Mesodermal cell (in vitro differentiated cells): ENCODE measurements around the gene GRPEL2.

Experiments used
- H3K27ac ChIP-seq: 2 replicates; pipeline ENCODE4 v1.7.0; 2013; ENCODE audit warnings: mild to moderate bottlenecking, low read depth, low read length, moderate library complexity; ENCODE audit not compliant: severe bottlenecking
- H3K36me3 ChIP-seq: 2 replicates; pipeline ENCODE4 v1.7.1; 2013; ENCODE audit warnings: mild to moderate bottlenecking, low read length, moderate library complexity; ENCODE audit not compliant: control insufficient read depth, insufficient read depth
- H3K4me1 ChIP-seq: one replicate; pipeline ENCODE4 v1.7.1; 2013; ENCODE audit warnings: mild to moderate bottlenecking, low read length; ENCODE audit not compliant: insufficient read depth, control insufficient read depth, poor library complexity, severe bottlenecking
- H3K4me3 ChIP-seq: 2 replicates; pipeline ENCODE4 v1.7.0; 2013; ENCODE audit warnings: low read length, control low read depth, mild to moderate bottlenecking; ENCODE audit not compliant: insufficient read depth, poor library complexity, severe bottlenecking; ENCODE audit errors: extremely low read depth
- H3K9me3 ChIP-seq: 2 replicates; pipeline ENCODE4 v1.7.1; 2013; ENCODE audit warnings: mild to moderate bottlenecking, low read length, moderate library complexity; ENCODE audit not compliant: control insufficient read depth
- whole genome bisulfite sequencing, 2 experiments: methylation state at CpG; one replicate each; pipeline ENCODE4 v1.1.5; 2013; ENCODE audit warnings: missing lambda C conversion rate in 2 of 2; ENCODE audit not compliant: insufficient coverage in 2 of 2; 5-methylcytosine and 5-hydroxymethylcytosine counted together

Gene GRPEL2

DNA sequence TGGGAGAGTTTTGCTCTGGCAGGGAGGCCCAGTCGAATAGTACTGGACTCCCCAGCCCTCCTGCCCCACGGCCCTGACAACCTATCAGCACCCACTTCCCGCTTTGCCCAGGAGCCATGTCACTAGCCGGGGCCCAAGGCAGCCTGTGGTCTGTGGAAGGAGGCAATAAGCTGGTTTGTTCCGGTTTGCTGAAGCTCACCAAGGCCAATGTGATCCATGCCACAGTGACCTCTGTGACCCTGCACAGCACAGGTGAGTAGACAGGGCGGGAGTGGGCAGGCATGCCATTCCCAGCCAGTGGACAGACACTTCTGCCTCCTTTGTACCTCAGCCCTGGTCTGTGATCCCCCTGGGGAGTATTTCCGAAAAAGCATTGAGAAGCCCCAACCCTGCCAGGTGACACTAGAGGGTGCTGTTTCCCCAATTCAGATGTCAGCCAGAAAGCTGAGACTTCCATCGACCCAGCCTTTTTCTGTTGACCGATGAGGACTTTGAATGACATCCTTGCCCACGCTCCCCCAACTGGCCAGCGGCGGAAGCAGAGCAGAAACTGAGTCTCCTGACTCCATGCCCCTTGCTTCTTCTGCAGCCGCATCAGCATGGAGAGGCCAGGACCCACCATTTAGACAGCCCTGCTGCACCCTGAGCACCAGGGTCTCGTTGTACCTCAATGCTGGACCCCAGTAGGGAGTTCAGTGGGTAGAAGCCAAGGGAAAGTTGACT, 22.1 kb downstream of the GRPEL2 start:
- Histone ChIP-seq H3K9me3 (no peaks in the 10 kb centered on the region), H3K4me3 (no peak overlapping the region), H3K4me1 (peaks cover 3% of the 10 kb centered on the region), H3K27ac (no peak overlapping the region), H3K36me3 (no peaks in the 10 kb centered on the region)
- 29 to 33% methylated on average over 10 to 12 of the region's 14 CpGs for WGBS, 2 experiments

- Histone ChIP-seq H3K27ac (no peak overlapping the region), H3K9me3 (no peaks in the 10 kb centered on the region), H3K36me3 (no peaks in the 10 kb centered on the region), H3K4me1 (peaks cover 4% of the 10 kb centered on the region), H3K4me3 (no peak overlapping the region)
- 91 to 97% methylated on average over 19 of the region's 22 CpGs for WGBS, 2 experiments
Measured at GRCh38 chr5:149367972-149368645, 22.8 kb downstream of the GRPEL2 start.

GRCh38 chr5:149370878-149371277, 25.6 kb downstream of the GRPEL2 start:
- Histone ChIP-seq H3K4me1 (peaks cover 4% of the 10 kb centered on the region), H3K36me3 (no peaks in the 10 kb centered on the region)
- WGBS, 2 experiments: 60 to 86% methylated on average over 1 to 2 of the region's 2 CpGs

DNA sequence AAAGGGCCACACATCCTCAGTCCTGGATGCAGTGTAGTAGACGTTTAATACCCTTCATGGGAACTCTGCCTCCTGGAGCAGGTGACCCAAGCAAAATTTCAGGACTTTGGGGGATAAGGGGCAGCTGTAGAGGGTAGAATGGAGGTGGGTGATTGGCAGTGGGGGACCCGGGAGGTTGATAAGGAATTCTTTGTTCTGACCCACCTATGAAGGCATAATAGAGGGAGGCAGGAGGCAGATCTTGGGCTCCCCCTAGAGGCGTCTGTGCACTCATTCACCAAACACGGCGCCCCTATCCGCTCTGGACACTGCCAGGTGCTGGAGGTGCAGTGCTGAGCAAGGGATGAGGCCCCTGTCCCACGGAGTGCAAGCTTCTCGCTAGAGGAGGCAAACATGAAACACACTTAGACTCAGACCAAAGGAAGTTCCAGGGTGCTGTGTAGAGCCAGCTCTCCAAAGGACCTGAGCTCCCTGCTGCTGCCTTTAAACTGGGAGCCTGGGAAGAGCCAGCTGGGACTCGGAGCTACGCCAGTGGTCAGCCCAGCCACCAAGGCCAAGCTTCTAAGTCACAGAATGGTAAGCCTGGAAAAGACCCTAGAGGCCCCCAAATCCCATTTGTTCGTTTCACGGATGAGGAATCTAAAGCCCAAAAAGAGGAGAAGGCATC, 26.1 kb downstream of the GRPEL2 start:
- Histone ChIP-seq H3K27ac (no peak overlapping the region), H3K36me3 (no peaks in the 10 kb centered on the region), H3K4me3 (no peak overlapping the region), H3K9me3 (no peaks in the 10 kb centered on the region), H3K4me1 (peaks cover 4% of the 10 kb centered on the region)
- 53 to 60% methylated on average over 10 to 12 of the region's 12 CpGs for WGBS, 2 experiments

More at GRCh38 chr5:149370878-149371277, 25.6 kb downstream of the GRPEL2 start:
- no peak overlapping the region for H3K27ac ChIP-seq
- no peak overlapping the region for H3K4me3 ChIP-seq
- no peaks in the 10 kb centered on the region for H3K9me3 ChIP-seq

- Histone ChIP-seq H3K9me3 (no peaks in the 10 kb centered on the region), H3K4me1 (peaks cover 4% of the 10 kb centered on the region), H3K27ac (no peak overlapping the region), H3K36me3 (no peaks in the 10 kb centered on the region), H3K4me3 (no peak overlapping the region)
- 90 to 93% methylated on average over 3 to 4 of the region's 4 CpGs for WGBS, 2 experiments
Measured at GRCh38 chr5:149372076-149372795, 26.9 kb downstream of the GRPEL2 start.

- 100% methylated on average over 1 to 2 of the region's 3 CpGs for WGBS, 2 experiments
- H3K27ac ChIP-seq: no peak overlapping the region
Measured at GRCh38 chr5:149372932-149373331, 27.6 kb downstream of the GRPEL2 start.

DNA sequence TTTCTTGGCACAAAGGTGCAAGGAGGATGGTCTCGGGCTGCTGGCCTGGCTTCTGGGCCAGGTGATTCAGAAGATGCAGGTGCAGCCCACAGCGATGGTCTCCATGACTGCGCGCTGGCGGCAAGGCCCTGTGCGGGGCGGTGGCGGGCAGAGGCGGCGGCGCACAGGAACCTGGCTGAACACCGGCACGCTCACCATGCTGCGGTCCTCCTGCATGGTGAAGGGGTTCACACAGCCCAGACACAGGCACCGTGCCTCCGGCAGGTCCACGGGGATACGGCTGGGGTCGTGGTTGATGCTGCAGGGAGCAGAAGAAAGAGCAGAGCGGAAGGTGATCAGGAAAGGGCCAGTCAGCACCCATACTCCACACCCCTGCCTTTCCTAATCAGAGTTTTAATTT, 29.0 kb downstream of the GRPEL2 start:
- Histone ChIP-seq H3K4me1 (peaks cover 9% of the 10 kb centered on the region), H3K4me3 (no peak overlapping the region), H3K36me3 (no peaks in the 10 kb centered on the region)

More at GRCh38 chr5:149372932-149373331, 27.6 kb downstream of the GRPEL2 start:
- no peaks in the 10 kb centered on the region for H3K36me3 ChIP-seq
- no peak overlapping the region for H3K4me3 ChIP-seq
- H3K9me3 ChIP-seq: no peaks in the 10 kb centered on the region
- peaks cover 4% of the 10 kb centered on the region for H3K4me1 ChIP-seq

GRCh38 chr5:149374801-149375200, 29.5 kb downstream of the GRPEL2 start:
- Histone ChIP-seq H3K27ac (no peak overlapping the region), H3K9me3 (no peaks in the 10 kb centered on the region), H3K4me1 (peaks cover 9% of the 10 kb centered on the region), H3K36me3 (no peaks in the 10 kb centered on the region), H3K4me3 (no peak overlapping the region)
- no CpG with 5 or more reads among the region's 3 CpGs for WGBS, 2 experiments

More for the DNA sequence above, 29.0 kb downstream of the GRPEL2 start:
- Histone ChIP-seq H3K27ac (no peak overlapping the region), H3K9me3 (no peaks in the 10 kb centered on the region)
- WGBS, 2 experiments: 94 to 100% methylated on average over 13 to 16 of the region's 20 CpGs

GRCh38 chr5:149375434-149375833, 30.1 kb downstream of the GRPEL2 start:
- no peaks in the 10 kb centered on the region for H3K9me3 ChIP-seq
- H3K4me1 ChIP-seq: peaks cover 11% of the 10 kb centered on the region
- H3K4me3 ChIP-seq: no peak overlapping the region
- no peak overlapping the region for H3K27ac ChIP-seq
- WGBS, 2 experiments: 92 to 99% methylated on average over 4 of the region's 6 CpGs
- H3K36me3 ChIP-seq: no peaks in the 10 kb centered on the region

DNA sequence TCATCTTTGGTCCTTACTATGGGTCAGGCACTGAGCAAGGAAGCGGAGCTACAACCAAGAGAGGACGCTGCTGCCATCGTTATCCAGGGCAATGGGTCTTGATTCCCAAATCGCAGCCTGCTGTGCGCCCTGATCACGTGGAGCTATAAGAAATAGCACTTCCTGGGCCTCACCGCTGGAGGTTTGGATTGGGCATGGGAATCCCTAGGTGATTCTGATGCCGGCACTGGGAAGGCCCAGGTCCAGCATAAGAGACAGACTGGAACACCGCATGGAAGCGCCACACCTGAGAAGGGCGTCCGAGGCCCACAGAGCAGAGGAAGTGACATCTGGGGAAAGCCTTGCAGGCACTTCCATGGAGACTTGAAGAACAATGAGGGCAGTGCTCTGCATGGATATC, 30.8 kb downstream of the GRPEL2 start:
- H3K4me1 ChIP-seq: peaks cover 18% of the 10 kb centered on the region
- H3K36me3 ChIP-seq: no peaks in the 10 kb centered on the region
- no peak overlapping the region for H3K27ac ChIP-seq
- no peaks in the 10 kb centered on the region for H3K9me3 ChIP-seq
- 95% methylated on average over 12 of the region's 12 CpGs for WGBS, 2 experiments
- H3K4me3 ChIP-seq: no peak overlapping the region
